Suprapubic skin (tissue), 3 donors: ENCODE measurements around the gene DDC.
"Not testable (repeated sequence)": the region's sequence is repeated elsewhere in the genome, so short reads cannot be mapped to it uniquely, and the experiment has no call there.

Source experiments
- POLR2AphosphoS5 ChIP-seq, 3 donors: sonication (generic); formaldehyde crosslinking; IDR thresholded peaks; one replicate each; pipeline ENCODE4 v1.6.1; 2017; ENCODE audit warnings: antibody characterized with exemption in 3 of 3
- TF ChIP-seq, protein P1 (sequence below), 2 donors: fragments of 200-600 bp in 1 of 2; fragments of 450-650 bp in 1 of 2; sonication (generic) in 1 of 2; IDR thresholded peaks; one replicate each; pipeline ENCODE4 v1.5.1; 2016 to 2019; ENCODE audit warnings: antibody characterized with exemption in 2 of 2, mild to moderate bottlenecking in 1 of 2, moderate library complexity in 1 of 2

- TF ChIP-seq, protein P1, sequence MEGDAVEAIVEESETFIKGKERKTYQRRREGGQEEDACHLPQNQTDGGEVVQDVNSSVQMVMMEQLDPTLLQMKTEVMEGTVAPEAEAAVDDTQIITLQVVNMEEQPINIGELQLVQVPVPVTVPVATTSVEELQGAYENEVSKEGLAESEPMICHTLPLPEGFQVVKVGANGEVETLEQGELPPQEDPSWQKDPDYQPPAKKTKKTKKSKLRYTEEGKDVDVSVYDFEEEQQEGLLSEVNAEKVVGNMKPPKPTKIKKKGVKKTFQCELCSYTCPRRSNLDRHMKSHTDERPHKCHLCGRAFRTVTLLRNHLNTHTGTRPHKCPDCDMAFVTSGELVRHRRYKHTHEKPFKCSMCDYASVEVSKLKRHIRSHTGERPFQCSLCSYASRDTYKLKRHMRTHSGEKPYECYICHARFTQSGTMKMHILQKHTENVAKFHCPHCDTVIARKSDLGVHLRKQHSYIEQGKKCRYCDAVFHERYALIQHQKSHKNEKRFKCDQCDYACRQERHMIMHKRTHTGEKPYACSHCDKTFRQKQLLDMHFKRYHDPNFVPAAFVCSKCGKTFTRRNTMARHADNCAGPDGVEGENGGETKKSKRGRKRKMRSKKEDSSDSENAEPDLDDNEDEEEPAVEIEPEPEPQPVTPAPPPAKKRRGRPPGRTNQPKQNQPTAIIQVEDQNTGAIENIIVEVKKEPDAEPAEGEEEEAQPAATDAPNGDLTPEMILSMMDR (IDR thresholded peaks at IDR 0.05), result not testable (repeated sequence)
- not testable (repeated sequence) for TF ChIP-seq POLR2AphosphoS5 (IDR thresholded peaks at IDR 0.05)
Observed at GRCh38 chr7:50582271-50582670, 17.1 kb upstream of the DDC start.
